ENCODE results near the gene SMPD3. TPM values are rescaled to one million over a fixed set of nuclear protein-coding genes. Genes with fewer than 3 reads are reported as not detected.

The SMPD3 gene
- total and polyA plus RNA-seq, 9 donors, result 0.40 to 31.4 (median 2.2) TPM

- H3K4me1 ChIP-seq (ENCODE audit: insufficient read depth), result peaks cover 22% of the 10 kb centered on the region
- TF ChIP-seq CTCF (IDR thresholded peaks at IDR 0.05), result no peak
- TF ChIP-seq EP300 (IDR thresholded peaks at IDR 0.05), result no peak
- TF ChIP-seq POLR2A (IDR thresholded peaks at IDR 0.05), result no peak
- no peaks in the 10 kb centered on the region for H3K27me3 ChIP-seq
- no peaks in the 10 kb centered on the region for H3K9me3 ChIP-seq
- no peak overlapping the region for H3K4me3 ChIP-seq
- H3K36me3 ChIP-seq, result no peaks in the 10 kb centered on the region
- DNase-seq, result no peak
- no peak overlapping the region for H3K27ac ChIP-seq
- intact Hi-C loops (cut with DNase I), result no loop called here
- WGBS, 3 donors, result 86 to 91% (median 88%) methylated on average over 5 of the region's 5 CpGs
These were observed 48.0 kb downstream of the SMPD3 start for GRCh38 chr16:68400083-68400923.

GRCh38 chr16:68399456-68399855 lies 48.9 kb downstream of the SMPD3 start:
- no peak for DNase-seq
- Histone ChIP-seq H3K4me3 (no peak overlapping the region), H3K27me3 (no peaks in the 10 kb centered on the region), H3K27ac (peak overlapping the region in 1 of 2 donors; percentile 54), H3K9me3 (no peaks in the 10 kb centered on the region), H3K36me3 (no peaks in the 10 kb centered on the region), H3K4me1 (ENCODE audit: insufficient read depth) (peaks cover 22% of the 10 kb centered on the region)
- intact Hi-C loops (cut with DNase I), result loop anchor here in 1 of 4 donors (5.0 kb wide), 1 partner anchor 108 kb away; no protein-coding TSS in a partner anchor
- TF ChIP-seq POLR2A (IDR thresholded peaks at IDR 0.05) (no peak), EP300 (IDR thresholded peaks at IDR 0.05) (no peak), CTCF (IDR thresholded peaks at IDR 0.05) (no peak)
- 95 to 96% (median 96%) methylated on average over 3 of the region's 3 CpGs for WGBS, 3 donors

- intact Hi-C loops (cut with DNase I), result loop anchor here in 2 of 4 donors (2.0 to 5.0 kb wide), 2 partner anchors 110 to 113 kb away; no protein-coding TSS in a partner anchor
- peak overlapping the region; percentile 54 to 60 for H3K27ac ChIP-seq
- H3K4me1 ChIP-seq (ENCODE audit: insufficient read depth), result peaks cover 22% of the 10 kb centered on the region
- WGBS, 3 donors, result 13 to 19% (median 14%) methylated on average over 6 of the region's 6 CpGs
- no peak overlapping the region for H3K4me3 ChIP-seq
- H3K36me3 ChIP-seq, result no peaks in the 10 kb centered on the region
- no peaks in the 10 kb centered on the region for H3K27me3 ChIP-seq
- TF ChIP-seq EP300 (IDR thresholded peaks at IDR 0.05) (no peak), CTCF (IDR thresholded peaks at IDR 0.05) (no peak), POLR2A (IDR thresholded peaks at IDR 0.05) (no peak)
- peak; percentile 42 to 69 (median 60) for DNase-seq
- no peaks in the 10 kb centered on the region for H3K9me3 ChIP-seq
These were observed 50.6 kb downstream of the SMPD3 start for GRCh38 chr16:68397710-68398201.

- intact Hi-C loops (cut with DNase I), result loop anchor here in 2 of 4 donors (2.0 to 5.0 kb wide), 2 partner anchors 111 to 114 kb away; no protein-coding TSS in a partner anchor
- no peak overlapping the region for H3K27ac ChIP-seq
- WGBS, 3 donors, result 15 to 24% (median 23%) methylated on average over 6 of the region's 6 CpGs
- H3K36me3 ChIP-seq, result no peaks in the 10 kb centered on the region
- DNase-seq, result peak in 2 of 5 donors; percentile 41
- TF ChIP-seq CTCF (IDR thresholded peaks at IDR 0.05) (peak; percentile 17 to 55 (median 44)), EP300 (IDR thresholded peaks at IDR 0.05) (no peak)
- H3K4me3 ChIP-seq, result no peak overlapping the region
- H3K9me3 ChIP-seq, result no peaks in the 10 kb centered on the region
- no peaks in the 10 kb centered on the region for H3K27me3 ChIP-seq
- peaks cover 22% of the 10 kb centered on the region for H3K4me1 ChIP-seq (ENCODE audit: insufficient read depth)
These were observed 51.8 kb downstream of the SMPD3 start for GRCh38 chr16:68396481-68396880.
